ENCODE results near the gene CFAP70. TPM values are rescaled to one million over a fixed set of nuclear protein-coding genes. Genes with fewer than 3 reads are reported as not detected.
"Not testable (repeated sequence)": the region's sequence is repeated elsewhere in the genome, so short reads cannot be mapped to it uniquely, and the experiment has no call there.

The CFAP70 gene
- total RNA-seq, 4 donors from 2014 or later: 9.9 to 12.5 (median 11.7) TPM

DNA sequence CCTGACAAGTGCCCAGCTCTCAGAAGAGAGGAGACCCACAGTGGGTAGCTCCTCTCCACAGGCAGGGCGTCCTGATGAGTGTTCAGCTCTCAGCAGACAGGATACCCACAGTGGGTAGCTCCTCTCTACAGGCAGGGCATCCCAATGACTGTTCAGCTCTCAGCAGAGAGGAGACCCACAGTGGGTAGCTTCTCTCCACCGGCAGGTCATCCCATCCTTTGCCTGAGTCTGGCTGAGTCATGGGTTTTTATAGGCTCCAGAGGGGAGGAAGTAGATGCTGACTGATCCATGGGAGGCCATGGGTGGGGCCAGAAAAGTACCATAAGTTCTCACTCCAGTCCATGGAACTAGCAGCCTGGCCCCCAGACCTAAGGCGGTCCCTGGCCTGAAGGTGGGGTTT, 18.5 kb downstream of the CFAP70 start:
- intact Hi-C loops (cut with DNase I): no loop called here
- H3K4me1 ChIP-seq: no peaks in the 10 kb centered on the region
- no peak overlapping the region for H3K27ac ChIP-seq
- no peaks in the 10 kb centered on the region for H3K9me3 ChIP-seq
- WGBS, 2 donors: 88 to 100% methylated on average over 2 to 3 of the region's 3 CpGs
- TF ChIP-seq, protein P1, sequence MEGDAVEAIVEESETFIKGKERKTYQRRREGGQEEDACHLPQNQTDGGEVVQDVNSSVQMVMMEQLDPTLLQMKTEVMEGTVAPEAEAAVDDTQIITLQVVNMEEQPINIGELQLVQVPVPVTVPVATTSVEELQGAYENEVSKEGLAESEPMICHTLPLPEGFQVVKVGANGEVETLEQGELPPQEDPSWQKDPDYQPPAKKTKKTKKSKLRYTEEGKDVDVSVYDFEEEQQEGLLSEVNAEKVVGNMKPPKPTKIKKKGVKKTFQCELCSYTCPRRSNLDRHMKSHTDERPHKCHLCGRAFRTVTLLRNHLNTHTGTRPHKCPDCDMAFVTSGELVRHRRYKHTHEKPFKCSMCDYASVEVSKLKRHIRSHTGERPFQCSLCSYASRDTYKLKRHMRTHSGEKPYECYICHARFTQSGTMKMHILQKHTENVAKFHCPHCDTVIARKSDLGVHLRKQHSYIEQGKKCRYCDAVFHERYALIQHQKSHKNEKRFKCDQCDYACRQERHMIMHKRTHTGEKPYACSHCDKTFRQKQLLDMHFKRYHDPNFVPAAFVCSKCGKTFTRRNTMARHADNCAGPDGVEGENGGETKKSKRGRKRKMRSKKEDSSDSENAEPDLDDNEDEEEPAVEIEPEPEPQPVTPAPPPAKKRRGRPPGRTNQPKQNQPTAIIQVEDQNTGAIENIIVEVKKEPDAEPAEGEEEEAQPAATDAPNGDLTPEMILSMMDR (IDR thresholded peaks at IDR 0.05): no peak
- no peak for TF ChIP-seq POLR2A (IDR thresholded peaks at IDR 0.05)
- no peak for DNase-seq
- no peaks in the 10 kb centered on the region for H3K27me3 ChIP-seq
- H3K4me3 ChIP-seq (replicated peaks in 1 of 3): no peak overlapping the region
- H3K36me3 ChIP-seq: peaks cover 0 to 5% of the 10 kb centered on the region in 2 donors

DNA sequence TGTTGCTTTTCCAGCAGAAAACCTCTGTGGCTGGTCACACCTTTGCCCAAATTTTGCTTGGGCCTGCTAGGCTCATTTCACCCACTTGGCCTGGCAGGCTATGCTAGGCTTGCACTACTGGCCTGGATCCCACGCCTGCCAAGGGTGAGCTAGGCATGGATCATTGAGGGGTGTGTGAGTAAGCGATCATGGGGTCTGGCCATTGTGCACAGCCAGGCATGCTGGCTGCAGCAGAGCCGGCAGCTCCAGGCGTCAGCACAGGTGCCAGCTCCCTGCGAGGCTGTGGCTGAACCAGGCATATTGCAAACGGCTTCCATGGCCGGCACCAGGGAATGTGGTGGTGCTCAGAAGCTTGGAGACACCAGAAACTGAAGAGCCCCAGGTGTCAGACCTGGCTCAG, 19.2 kb downstream of the CFAP70 start:
- Histone ChIP-seq H3K36me3 (peaks cover 0 to 5% of the 10 kb centered on the region in 2 donors), H3K27me3 (no peaks in the 10 kb centered on the region), H3K27ac (no peak overlapping the region), H3K4me3 (replicated peaks in 1 of 3) (no peak overlapping the region), H3K4me1 (no peaks in the 10 kb centered on the region), H3K9me3 (no peaks in the 10 kb centered on the region)
- DNase-seq: no peak
- intact Hi-C loops (cut with DNase I): no loop called here
- WGBS, 2 donors: 94 to 98% methylated on average over 4 to 7 of the region's 7 CpGs
- TF ChIP-seq POLR2A (IDR thresholded peaks at IDR 0.05): no peak
- TF ChIP-seq, protein P1 (IDR thresholded peaks at IDR 0.05): no peak

DNA sequence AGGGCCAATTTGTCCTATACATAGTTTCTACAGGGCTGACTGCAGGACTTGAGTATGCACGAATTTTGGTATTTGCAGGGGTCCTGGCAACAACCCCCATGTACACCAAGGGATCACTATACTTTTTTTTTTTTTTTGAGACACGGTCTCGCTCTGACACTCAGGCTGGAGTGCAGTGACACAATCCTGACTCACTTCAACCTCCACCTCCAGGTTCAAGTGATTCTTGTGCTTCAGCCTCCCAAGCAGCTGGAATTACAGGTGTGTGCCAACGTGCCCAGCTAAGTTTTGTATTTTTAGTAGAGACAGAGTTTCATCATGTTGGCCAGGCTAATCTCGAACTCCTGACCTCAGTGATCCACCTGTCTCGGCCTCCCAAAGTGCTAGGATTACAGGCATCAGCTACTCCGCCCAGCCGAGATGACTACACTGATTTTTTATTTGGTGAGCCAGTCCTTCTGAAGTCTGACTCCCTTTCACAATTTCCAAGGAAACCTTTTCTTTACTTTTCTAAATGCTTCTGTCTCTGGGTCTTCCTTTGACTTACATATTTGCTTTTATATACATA, 19.8 kb downstream of the CFAP70 start:
- WGBS, 2 donors: 90 to 93% methylated on average over 8 of the region's 8 CpGs
- Histone ChIP-seq H3K36me3 (peaks cover 0 to 5% of the 10 kb centered on the region in 2 donors), H3K27me3 (no peaks in the 10 kb centered on the region), H3K9me3 (no peaks in the 10 kb centered on the region), H3K4me1 (no peaks in the 10 kb centered on the region), H3K27ac (no peak overlapping the region), H3K4me3 (replicated peaks in 1 of 3) (no peak overlapping the region)
- TF ChIP-seq, protein P1 (IDR thresholded peaks at IDR 0.05): no peak
- no peak for TF ChIP-seq POLR2A (IDR thresholded peaks at IDR 0.05)
- no peak for DNase-seq
- intact Hi-C loops (cut with DNase I): no loop called here

DNA sequence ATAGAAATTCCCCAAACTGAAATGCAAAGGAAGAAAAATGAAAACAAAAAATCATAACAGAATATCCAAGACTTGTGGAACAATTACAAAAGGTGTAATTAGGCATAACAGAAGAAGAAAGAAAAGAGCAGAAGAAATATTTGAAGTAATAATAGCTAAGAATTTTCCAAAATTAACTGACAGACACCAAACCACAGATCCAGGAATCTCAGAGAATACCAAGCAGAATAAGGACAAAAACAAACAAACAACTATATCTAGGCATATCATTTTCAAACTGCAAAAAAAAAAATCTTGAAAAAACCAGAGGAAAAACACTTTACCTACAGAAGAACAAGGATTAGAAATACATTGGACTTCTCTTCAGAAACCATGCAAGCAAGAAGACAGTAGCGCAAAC, 25.5 kb downstream of the CFAP70 start:
- no peaks in the 10 kb centered on the region for H3K4me1 ChIP-seq
- no peaks in the 10 kb centered on the region for H3K9me3 ChIP-seq
- H3K27me3 ChIP-seq: no peaks in the 10 kb centered on the region
- no peak for DNase-seq
- no peaks in the 10 kb centered on the region for H3K36me3 ChIP-seq
- H3K27ac ChIP-seq: no peak overlapping the region
- no peak overlapping the region for H3K4me3 ChIP-seq (replicated peaks in 1 of 3)
- TF ChIP-seq, protein P1 (IDR thresholded peaks at IDR 0.05): no peak
- no peak for TF ChIP-seq POLR2A (IDR thresholded peaks at IDR 0.05)
- intact Hi-C loops (cut with DNase I): no loop called here
- 95 to 98% methylated on average over 1 of the region's 1 CpG for WGBS, 2 donors

DNA sequence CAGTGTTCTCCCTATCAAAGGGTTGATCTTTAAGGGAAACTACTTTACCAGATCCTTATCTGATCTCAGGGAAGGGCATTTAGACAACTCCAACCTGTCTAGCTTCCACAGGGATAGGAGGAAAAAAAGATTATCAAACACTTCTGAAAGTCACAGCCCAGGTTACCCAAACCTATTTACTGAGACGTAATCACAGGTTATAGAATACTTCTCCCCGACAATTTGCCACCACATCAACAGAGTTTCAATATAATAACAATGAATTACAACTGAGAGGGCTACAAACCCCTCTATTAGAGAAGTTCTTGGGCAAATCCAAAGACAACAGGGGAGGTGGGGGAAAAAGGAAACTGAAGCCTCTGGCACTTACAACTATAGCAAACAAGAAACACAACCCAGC, 26.3 kb downstream of the CFAP70 start:
- WGBS, 2 donors: 78 to 89% methylated on average over 2 of the region's 2 CpGs
- TF ChIP-seq POLR2A (IDR thresholded peaks at IDR 0.05): no peak
- TF ChIP-seq, protein P1 (IDR thresholded peaks at IDR 0.05): no peak
- intact Hi-C loops (cut with DNase I): no loop called here
- no peak overlapping the region for H3K27ac ChIP-seq
- H3K4me1 ChIP-seq: no peaks in the 10 kb centered on the region
- no peak for DNase-seq
- no peaks in the 10 kb centered on the region for H3K36me3 ChIP-seq
- H3K27me3 ChIP-seq: no peaks in the 10 kb centered on the region
- H3K9me3 ChIP-seq: no peaks in the 10 kb centered on the region
- no peak overlapping the region for H3K4me3 ChIP-seq (replicated peaks in 1 of 3)

DNA sequence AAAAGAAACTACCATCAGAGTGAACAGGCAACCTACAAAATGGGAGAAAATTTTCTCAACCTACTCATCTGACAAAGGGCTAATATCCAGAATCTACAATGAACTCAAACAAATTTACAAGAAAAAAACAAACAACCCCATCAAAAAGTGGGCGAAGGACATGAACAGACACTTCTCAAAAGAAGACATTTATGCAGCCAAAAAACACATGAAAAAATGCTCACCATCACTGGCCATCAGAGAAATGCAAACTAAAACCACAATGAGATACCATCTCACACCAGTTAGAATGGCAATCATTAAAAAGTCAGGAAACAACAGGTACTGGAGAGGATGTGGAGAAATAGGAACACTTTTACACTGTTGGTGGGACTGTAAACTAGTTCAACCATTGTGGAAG, 30.1 kb downstream of the CFAP70 start:
- intact Hi-C loops (cut with DNase I); H3K4me1 ChIP-seq; H3K9me3 ChIP-seq; H3K4me3 ChIP-seq (replicated peaks in 1 of 3); H3K27ac ChIP-seq; H3K36me3 ChIP-seq; H3K27me3 ChIP-seq; DNase-seq: not testable (repeated sequence)
- no CpG with 5 or more reads among the region's 1 CpG for WGBS, 2 donors

DNA sequence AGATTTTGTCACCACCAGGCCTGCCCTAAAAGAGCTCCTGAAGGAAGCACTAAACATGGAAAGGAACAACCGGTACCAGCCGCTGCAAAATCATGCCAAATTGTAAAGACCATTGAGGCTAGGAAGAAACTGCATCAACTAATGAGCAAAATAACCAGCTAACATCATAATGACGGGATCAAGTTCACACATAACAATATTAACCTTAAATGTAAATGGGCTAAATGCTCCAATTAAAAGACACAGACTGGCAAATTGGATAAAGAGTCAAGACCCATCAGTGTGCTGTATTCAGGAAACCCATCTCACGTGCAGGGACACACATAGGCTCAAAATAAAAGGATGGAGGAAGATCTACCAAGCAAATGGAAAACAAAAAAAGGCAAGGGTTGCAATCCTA, 33.4 kb downstream of the CFAP70 start:
- H3K4me3 ChIP-seq (replicated peaks in 1 of 3); H3K27ac ChIP-seq; DNase-seq; H3K4me1 ChIP-seq; H3K27me3 ChIP-seq; intact Hi-C loops (cut with DNase I); H3K9me3 ChIP-seq; H3K36me3 ChIP-seq: not testable (repeated sequence)
- WGBS, 2 donors: 85 to 94% methylated on average over 4 of the region's 4 CpGs

DNA sequence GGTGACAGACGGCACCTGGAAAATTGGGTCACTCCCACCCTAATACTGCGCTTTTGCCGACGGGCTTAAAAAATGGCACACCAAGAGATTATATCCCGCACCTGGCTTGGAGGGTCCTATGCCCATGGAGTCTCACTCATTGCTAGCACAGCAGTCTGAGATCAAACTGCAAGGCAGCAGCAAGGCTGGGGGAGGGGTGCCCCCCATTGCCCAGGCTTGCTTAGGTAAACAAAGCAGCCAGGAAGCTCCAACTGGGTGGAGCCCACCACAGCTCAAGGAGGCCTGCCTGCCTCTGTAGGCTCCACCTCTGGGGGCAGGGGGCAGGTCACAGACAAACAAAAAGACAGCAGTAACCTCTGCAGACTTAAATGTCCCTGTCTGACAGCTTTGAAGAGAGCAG, 35.1 kb downstream of the CFAP70 start:
- H3K27ac ChIP-seq; intact Hi-C loops (cut with DNase I); DNase-seq; H3K27me3 ChIP-seq; H3K36me3 ChIP-seq; H3K9me3 ChIP-seq; H3K4me3 ChIP-seq (replicated peaks in 1 of 3); H3K4me1 ChIP-seq: not testable (repeated sequence)
- 93 to 95% methylated on average over 5 of the region's 5 CpGs for WGBS, 2 donors

Data from thyroid gland (tissue), 4 donors.